Small intestine (tissue), 7 donors: ENCODE results near the gene KDM2A. TPM values are rescaled to one million over a fixed set of nuclear protein-coding genes. Genes with fewer than 3 reads are reported as not detected.
A peak's percentile ranks its signal among the peaks of the same experiment; 100 is the strongest.

Source experiments
- DNase-seq, 2 donors: peaks; one replicate each; pipeline versions ENCODE4 v3.0.0 to v3.0.0-alpha.2; 2013
- FAIRE-seq: peaks from 2 replicates; lab custom pipeline; 2012; peaks lifted over from hg19 to GRCh38; lab: Jason Lieb, UNC
- H3K27ac ChIP-seq, 3 donors: one replicate each; pipeline ENCODE4 v1.5.1; 2013; ENCODE audit warnings: low read length in 2 of 3, mild to moderate bottlenecking in 2 of 3, control low read depth in 1 of 3, inconsistent platforms in 1 of 3, low read depth in 1 of 3, moderate library complexity in 1 of 3
- H3K27me3 ChIP-seq, 3 donors: one replicate each; pipeline ENCODE4 v1.6.1; 2013; ENCODE audit warnings: low read length in 3 of 3, inconsistent platforms in 1 of 3; ENCODE audit not compliant: control insufficient read depth in 3 of 3, insufficient read depth in 3 of 3
- H3K36me3 ChIP-seq, 3 donors: one replicate each; pipeline ENCODE4 v1.6.1; 2013; ENCODE audit warnings: low read length in 3 of 3, inconsistent platforms in 1 of 3, low read depth in 1 of 3, mild to moderate bottlenecking in 1 of 3, moderate library complexity in 1 of 3; ENCODE audit not compliant: control insufficient read depth in 3 of 3, insufficient read depth in 2 of 3
- H3K4me1 ChIP-seq, 3 donors: one replicate each; pipeline ENCODE4 v1.6.1; 2013; ENCODE audit warnings: low read length in 2 of 3, inconsistent platforms in 1 of 3, low read depth in 1 of 3, mild to moderate bottlenecking in 1 of 3, moderate library complexity in 1 of 3; ENCODE audit not compliant: control insufficient read depth in 3 of 3, insufficient read depth in 2 of 3
- H3K4me3 ChIP-seq, 3 donors: one replicate each; pipeline ENCODE4 v1.5.1; 2013; ENCODE audit warnings: low read length in 3 of 3, control low read depth in 1 of 3, inconsistent platforms in 1 of 3, low read depth in 1 of 3, mild to moderate bottlenecking in 1 of 3, moderate library complexity in 1 of 3
- H3K9me3 ChIP-seq, 2 donors: one replicate each; pipeline ENCODE4 v1.6.1; 2013; ENCODE audit warnings: low read depth in 1 of 2, low read length in 1 of 2; ENCODE audit not compliant: control insufficient read depth in 2 of 2, insufficient read depth in 1 of 2
- WGBS, 3 donors: extraction: QIAGEN DNeasy Blood & Tissue Kit; methylation state at CpG; one replicate each; pipeline ENCODE4 v1.1.7; 2013; 5-methylcytosine and 5-hydroxymethylcytosine counted together
- polyA plus RNA-seq, 4 donors: library from polyadenylated mRNA; stranded (reverse) in 3 of 4; unstranded in 1 of 4; fragments of 200-250 nt in 3 of 4; fragments of 120-200 nt in 1 of 4; gene quantifications; one replicate each; pipeline versions ENCODE4 v1.2.1 to v1.2.3, GENCODE V29; 2013
- donor health status: healthy with polysubstance abuse.
- donor health status: control.
- donor health status: control.
- donor health status: Bipolar disorder and iron deficiency.
- donor health status: healthy.

Gene KDM2A
- polyA plus RNA-seq, 4 donors: 19.2 to 59.8 (median 24.7) TPM

- peaks cover 2 to 100% (median 3%) of the 10 kb centered on the region in 3 donors for H3K36me3 ChIP-seq
- DNase-seq: no peak
- H3K4me3 ChIP-seq: peak overlapping the region in 1 of 3 donors; percentile 31
- WGBS, 3 donors: 58 to 73% (median 59%) methylated on average over 21 to 23 of the region's 23 CpGs
- peak overlapping the region in 2 of 3 donors; percentile 9 to 39 for H3K27ac ChIP-seq
- H3K4me1 ChIP-seq: peaks cover 15 to 71% (median 15%) of the 10 kb centered on the region in 3 donors
- no peaks in the 10 kb centered on the region for H3K9me3 ChIP-seq
- FAIRE-seq: no peak
- H3K27me3 ChIP-seq: no peaks in the 10 kb centered on the region
These were observed 153.5 kb downstream of the KDM2A start for GRCh38 chr11:67272327-67273259.

GRCh38 chr11:67273260-67273990, 154.4 kb downstream of the KDM2A start:
- 46 to 63% (median 52%) methylated on average over 14 of the region's 14 CpGs for WGBS, 3 donors
- DNase-seq (no peak), FAIRE-seq (no peak)
- peaks cover 15 to 71% (median 19%) of the 10 kb centered on the region in 3 donors for H3K4me1 ChIP-seq
- H3K36me3 ChIP-seq: peaks cover 2 to 100% (median 3%) of the 10 kb centered on the region in 3 donors
- peak overlapping the region in 2 of 3 donors; percentile 39 to 50 for H3K27ac ChIP-seq
- H3K9me3 ChIP-seq: no peaks in the 10 kb centered on the region
- H3K27me3 ChIP-seq: no peaks in the 10 kb centered on the region
- H3K4me3 ChIP-seq: no peak overlapping the region

- peak overlapping the region in 2 of 3 donors; percentile 42 to 43 for H3K27ac ChIP-seq
- no peak overlapping the region for H3K4me3 ChIP-seq
- FAIRE-seq (no peak), DNase-seq (no peak)
- H3K4me1 ChIP-seq: peaks cover 3 to 58% (median 9%) of the 10 kb centered on the region in 3 donors
- H3K27me3 ChIP-seq: no peaks in the 10 kb centered on the region
- no peaks in the 10 kb centered on the region for H3K9me3 ChIP-seq
- peaks cover 3 to 100% (median 7%) of the 10 kb centered on the region in 3 donors for H3K36me3 ChIP-seq
- WGBS, 3 donors: 63 to 81% (median 70%) methylated on average over 30 to 35 of the region's 35 CpGs
These were observed 155.9 kb downstream of the KDM2A start for GRCh38 chr11:67274768-67275605.

- peak overlapping the region in 2 of 3 donors; percentile 38 to 42 for H3K27ac ChIP-seq
- 83 to 89% (median 83%) methylated on average over 17 of the region's 17 CpGs for WGBS, 3 donors
- DNase-seq: no peak
- H3K27me3 ChIP-seq: no peaks in the 10 kb centered on the region
- peaks cover 0 to 50% (median 9%) of the 10 kb centered on the region in 3 donors for H3K4me1 ChIP-seq
- peaks cover 3 to 100% (median 11%) of the 10 kb centered on the region in 3 donors for H3K36me3 ChIP-seq
- no peak overlapping the region for H3K4me3 ChIP-seq
- no peak for FAIRE-seq
- no peaks in the 10 kb centered on the region for H3K9me3 ChIP-seq
These were observed 156.7 kb downstream of the KDM2A start for GRCh38 chr11:67275606-67276409.

- peak in 1 of 2 donors; percentile 21 for DNase-seq
- no peak for FAIRE-seq
- Histone ChIP-seq H3K27me3 (no peaks in the 10 kb centered on the region), H3K4me3 (peak overlapping the region in 1 of 3 donors; percentile 14), H3K9me3 (no peaks in the 10 kb centered on the region), H3K4me1 (peaks cover 0 to 45% (median 9%) of the 10 kb centered on the region in 3 donors), H3K36me3 (peaks cover 8 to 100% (median 21%) of the 10 kb centered on the region in 3 donors), H3K27ac (peak overlapping the region; percentile 70 to 97 (median 71))
- WGBS, 3 donors: 24 to 29% (median 27%) methylated on average over 16 of the region's 16 CpGs
These were observed 157.7 kb downstream of the KDM2A start for GRCh38 chr11:67276781-67277230.

GRCh38 chr11:67277231-67277961, 158.3 kb downstream of the KDM2A start:
- H3K4me1 ChIP-seq: peaks cover 0 to 45% (median 9%) of the 10 kb centered on the region in 3 donors
- H3K9me3 ChIP-seq: no peaks in the 10 kb centered on the region
- FAIRE-seq (no peak), DNase-seq (peak; percentile 79)
- peaks cover 14 to 100% (median 27%) of the 10 kb centered on the region in 3 donors for H3K36me3 ChIP-seq
- H3K27ac ChIP-seq: peak overlapping the region; percentile 70 to 97 (median 71)
- H3K27me3 ChIP-seq: no peaks in the 10 kb centered on the region
- WGBS, 3 donors: 12 to 17% (median 17%) methylated on average over 23 to 24 of the region's 24 CpGs
- H3K4me3 ChIP-seq: peak overlapping the region in 2 of 3 donors; percentile 14 to 18
